Upper lobe of right lung (tissue), 1 donor: Measurements from ENCODE around the gene CA10. TPM values are rescaled to one million over a fixed set of nuclear protein-coding genes. Genes with fewer than 3 reads are reported as not detected.

Experiments used
- ATAC-seq: fragments of 200-7000 bp; cut with Tn5 transposase; one replicate; pipeline ENCODE4 v1.9.1; 2020; ENCODE audit warnings: mild to moderate bottlenecking, moderate library complexity
- DNase-seq: peaks from one replicate; pipeline ENCODE4 v3.0.0-alpha.2; 2020
- H3K27ac ChIP-seq: fragments of 200-600 bp; one replicate; pipeline ENCODE4 v1.8.0; 2022
- H3K27me3 ChIP-seq: fragments of 200-600 bp; one replicate; pipeline ENCODE4 v1.8.0; 2022; ENCODE audit warnings: mild to moderate bottlenecking
- H3K36me3 ChIP-seq: fragments of 200-600 bp; one replicate; pipeline ENCODE4 v1.8.0; 2022
- H3K4me1 ChIP-seq: fragments of 200-600 bp; one replicate; pipeline ENCODE4 v1.8.0; 2022
- H3K4me3 ChIP-seq: fragments of 200-600 bp; one replicate; pipeline ENCODE4 v1.8.0; 2022; ENCODE audit warnings: mild to moderate bottlenecking
- H3K9me3 ChIP-seq: fragments of 200-600 bp; one replicate; pipeline ENCODE4 v1.8.0; 2022
- intact Hi-C: fragments of 100-400 bp; cut with DNase I; formaldehyde crosslinking; loops from one replicate; pipeline ENCODE4 v1.11.0; 2022
- total RNA-seq: library from RNA; stranded (reverse); fragmentation: NEBNext Ultra II Directional; extraction: Animal tissue kit (Norgen Biotek cat#: 25700); gene quantifications from one replicate; pipeline ENCODE4 v1.2.1, GENCODE V29; 2021
- TF ChIP-seq, protein P1 (sequence below): fragments of 200-600 bp; IDR thresholded peaks from one replicate; pipeline ENCODE4 v1.8.0; 2022; ENCODE audit warnings: antibody characterized with exemption
- donor health status: DM: no; HTN: yes; CAD: no; lungs with severe emphysema.

Gene CA10
- total RNA-seq, 1 donor from 2014 or later: not detected

DNA sequence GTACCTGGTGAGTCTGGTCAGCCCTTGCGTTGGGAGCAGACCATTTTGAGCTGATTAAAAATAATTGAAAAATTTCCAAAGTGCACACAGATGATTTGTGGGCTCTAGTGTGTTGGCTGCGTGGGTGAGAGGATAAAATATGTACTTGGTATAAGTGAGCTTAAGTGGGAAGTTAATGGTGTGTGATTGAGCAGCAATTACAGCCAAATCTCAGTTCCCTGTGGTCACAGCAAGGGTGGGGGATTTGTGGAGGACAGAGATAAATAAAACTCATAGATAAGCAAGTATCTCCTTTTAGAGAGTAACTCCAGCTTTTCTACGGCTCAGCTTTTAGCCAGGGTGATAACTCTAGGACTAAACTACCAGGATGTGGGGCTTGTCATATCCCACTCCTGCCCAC lies 507.7 kb downstream of the CA10 start:
- TF ChIP-seq, protein P1, sequence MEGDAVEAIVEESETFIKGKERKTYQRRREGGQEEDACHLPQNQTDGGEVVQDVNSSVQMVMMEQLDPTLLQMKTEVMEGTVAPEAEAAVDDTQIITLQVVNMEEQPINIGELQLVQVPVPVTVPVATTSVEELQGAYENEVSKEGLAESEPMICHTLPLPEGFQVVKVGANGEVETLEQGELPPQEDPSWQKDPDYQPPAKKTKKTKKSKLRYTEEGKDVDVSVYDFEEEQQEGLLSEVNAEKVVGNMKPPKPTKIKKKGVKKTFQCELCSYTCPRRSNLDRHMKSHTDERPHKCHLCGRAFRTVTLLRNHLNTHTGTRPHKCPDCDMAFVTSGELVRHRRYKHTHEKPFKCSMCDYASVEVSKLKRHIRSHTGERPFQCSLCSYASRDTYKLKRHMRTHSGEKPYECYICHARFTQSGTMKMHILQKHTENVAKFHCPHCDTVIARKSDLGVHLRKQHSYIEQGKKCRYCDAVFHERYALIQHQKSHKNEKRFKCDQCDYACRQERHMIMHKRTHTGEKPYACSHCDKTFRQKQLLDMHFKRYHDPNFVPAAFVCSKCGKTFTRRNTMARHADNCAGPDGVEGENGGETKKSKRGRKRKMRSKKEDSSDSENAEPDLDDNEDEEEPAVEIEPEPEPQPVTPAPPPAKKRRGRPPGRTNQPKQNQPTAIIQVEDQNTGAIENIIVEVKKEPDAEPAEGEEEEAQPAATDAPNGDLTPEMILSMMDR: no peak
- Histone ChIP-seq H3K9me3 (no peaks in the 10 kb centered on the region), H3K36me3 (no peaks in the 10 kb centered on the region), H3K27me3 (no peaks in the 10 kb centered on the region), H3K27ac (no peak overlapping the region), H3K4me1 (no peaks in the 10 kb centered on the region), H3K4me3 (no peak overlapping the region)
- ATAC-seq: no peak
- intact Hi-C loops: no loop called here
- no peak for DNase-seq

DNA sequence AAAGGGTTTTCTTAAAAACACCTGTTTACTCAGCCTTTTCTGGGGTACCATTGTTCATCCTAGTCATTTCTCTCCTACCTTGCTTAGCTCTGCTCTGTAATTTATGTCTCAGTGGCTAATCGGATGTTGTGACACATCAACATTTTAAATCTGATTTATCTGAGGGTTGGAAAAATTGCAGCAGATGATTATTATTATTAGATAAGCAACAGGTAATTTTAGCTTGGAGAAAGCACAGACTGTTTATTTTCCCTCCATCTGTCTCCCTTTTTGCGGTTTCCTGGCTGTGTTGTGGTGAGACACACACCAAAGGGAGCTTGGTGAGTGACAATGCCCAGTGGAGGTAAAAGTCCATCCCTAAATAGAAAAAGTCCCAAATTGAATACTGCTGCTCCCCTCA lies 508.3 kb downstream of the CA10 start:
- no peak overlapping the region for H3K27ac ChIP-seq
- DNase-seq (no peak), ATAC-seq (no peak)
- H3K27me3 ChIP-seq: no peaks in the 10 kb centered on the region
- intact Hi-C loops: no loop called here
- H3K9me3 ChIP-seq: no peaks in the 10 kb centered on the region
- TF ChIP-seq, protein P1: no peak
- H3K4me1 ChIP-seq: no peaks in the 10 kb centered on the region
- no peak overlapping the region for H3K4me3 ChIP-seq
- no peaks in the 10 kb centered on the region for H3K36me3 ChIP-seq

DNA sequence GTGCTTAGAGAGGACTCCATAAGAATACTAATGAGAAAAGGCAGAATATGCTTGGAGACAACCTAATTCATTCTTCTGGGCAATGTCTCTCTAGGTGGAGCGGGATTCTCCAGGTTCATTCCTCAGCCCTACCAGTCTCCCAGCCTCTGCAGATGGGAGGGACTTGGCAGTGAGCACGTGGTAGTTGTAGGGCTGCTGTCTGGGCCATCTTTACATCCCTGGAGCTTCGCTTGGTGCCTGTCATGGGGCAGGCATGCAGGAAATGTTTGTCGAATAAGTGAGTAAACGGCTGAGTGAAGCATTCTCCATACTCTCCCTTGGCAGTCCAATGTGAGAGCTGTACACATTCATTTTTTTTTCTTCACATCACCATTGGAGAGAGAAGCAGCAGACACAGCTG lies 510.7 kb downstream of the CA10 start:
- H3K27ac ChIP-seq: no peak overlapping the region

DNA sequence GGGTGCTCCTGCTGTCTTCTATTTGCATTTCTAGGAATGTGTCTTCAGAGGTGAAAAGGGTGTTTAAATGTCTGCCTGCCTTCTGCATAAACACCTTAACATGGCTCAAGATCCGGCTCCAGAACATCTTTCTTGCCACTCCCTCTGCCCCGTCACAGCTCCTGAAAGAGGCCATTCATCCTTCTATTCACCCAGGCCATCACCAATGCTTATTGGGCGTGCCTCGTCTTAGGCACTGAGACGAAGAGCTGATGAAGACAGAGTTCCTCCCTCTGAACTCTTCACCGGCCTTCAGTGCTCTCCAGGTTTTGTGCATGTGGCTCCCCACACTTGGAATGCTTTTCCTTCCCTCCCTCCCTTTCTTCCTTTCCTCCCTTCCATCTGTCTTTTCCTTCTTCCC lies 511.4 kb downstream of the CA10 start:
- H3K4me3 ChIP-seq: no peak overlapping the region
- H3K9me3 ChIP-seq: no peaks in the 10 kb centered on the region
- intact Hi-C loops: no loop called here
- H3K4me1 ChIP-seq: no peaks in the 10 kb centered on the region
- TF ChIP-seq, protein P1: no peak
- H3K27ac ChIP-seq: no peak overlapping the region
- DNase-seq (no peak), ATAC-seq (no peak)
- H3K27me3 ChIP-seq: peaks cover 3% of the 10 kb centered on the region
- H3K36me3 ChIP-seq: no peaks in the 10 kb centered on the region

More for the DNA sequence above, 510.7 kb downstream of the CA10 start:
- ATAC-seq (no peak), DNase-seq (no peak)
- Histone ChIP-seq H3K4me3 (no peak overlapping the region), H3K4me1 (no peaks in the 10 kb centered on the region), H3K36me3 (no peaks in the 10 kb centered on the region), H3K27me3 (no peaks in the 10 kb centered on the region), H3K9me3 (no peaks in the 10 kb centered on the region)
- intact Hi-C loops: no loop called here
- TF ChIP-seq, protein P1: no peak

DNA sequence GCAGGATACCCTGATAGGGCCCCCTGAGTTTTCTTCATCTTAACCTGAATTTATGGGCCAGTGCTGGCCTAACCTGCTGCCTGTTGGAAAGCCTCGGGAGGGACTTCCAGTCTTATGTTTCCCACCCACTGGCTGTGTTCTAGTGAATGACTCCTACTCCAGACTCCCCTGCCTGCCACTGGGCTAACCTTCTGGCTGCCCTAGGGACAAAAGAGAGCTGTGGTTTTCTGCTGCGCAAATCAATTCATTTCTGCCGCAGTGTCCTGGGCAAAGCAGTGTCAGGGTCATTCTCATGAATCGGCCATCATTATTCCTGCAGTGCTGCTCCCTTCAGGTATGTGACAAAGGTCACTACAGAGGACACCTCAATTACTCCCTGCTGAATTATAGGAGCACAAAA lies 512.0 kb downstream of the CA10 start:
- no peaks in the 10 kb centered on the region for H3K4me1 ChIP-seq
- H3K27me3 ChIP-seq: peaks cover 3% of the 10 kb centered on the region
- DNase-seq (no peak), ATAC-seq (no peak)
- TF ChIP-seq, protein P1: no peak
- no peaks in the 10 kb centered on the region for H3K9me3 ChIP-seq
- H3K4me3 ChIP-seq: no peak overlapping the region
- no peaks in the 10 kb centered on the region for H3K36me3 ChIP-seq
- intact Hi-C loops: no loop called here
- H3K27ac ChIP-seq: no peak overlapping the region

DNA sequence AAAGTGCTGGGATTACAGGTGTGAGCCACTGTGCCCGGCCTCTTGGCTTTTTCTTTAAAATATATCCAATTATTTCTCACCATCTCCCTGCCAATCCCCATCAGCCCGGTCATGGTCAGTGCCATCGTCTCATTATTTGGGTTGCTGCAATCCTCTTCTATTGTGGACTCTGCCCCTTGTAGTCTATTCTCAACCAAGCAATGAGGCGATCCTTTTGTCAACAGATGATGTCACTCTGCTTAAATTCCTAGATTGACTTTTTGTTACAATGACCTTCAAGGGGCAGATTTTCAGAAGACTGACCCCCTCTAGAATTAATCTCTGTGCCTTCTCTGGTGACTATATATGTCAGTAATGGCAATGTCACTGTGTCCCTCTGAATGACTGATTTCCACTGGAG lies 513.5 kb downstream of the CA10 start:
- TF ChIP-seq, protein P1: no peak
- Histone ChIP-seq H3K27me3 (peaks cover 3% of the 10 kb centered on the region), H3K36me3 (no peaks in the 10 kb centered on the region), H3K27ac (no peak overlapping the region), H3K4me1 (no peaks in the 10 kb centered on the region), H3K4me3 (no peak overlapping the region), H3K9me3 (no peaks in the 10 kb centered on the region)
- intact Hi-C loops: no loop called here
- no peak for DNase-seq
- ATAC-seq: no peak
